SK-N-SH treated with all-trans-retinoic acid at 6 μM for 48 hours (cell line): Measurements from ENCODE around the gene XKRX.

ENCODE experiments used
- ARNTL ChIP-seq: fragments of 450-650 bp; formaldehyde crosslinking; IDR thresholded peaks from 2 replicates; pipeline ENCODE4 v1.5.0; 2020; ENCODE audit warnings: low read depth, mild to moderate bottlenecking, moderate library complexity, borderline replicate concordance
- BACH2 ChIP-seq: fragments of 250-450 bp; sonication (Bioruptor Pico); IDR thresholded peaks from 2 replicates; pipeline ENCODE4 v1.9.0; 2021; ENCODE audit warnings: mild to moderate bottlenecking, borderline replicate concordance
- GLIS3 ChIP-seq: fragments of 250-450 bp; sonication (Bioruptor Pico); IDR thresholded peaks from 2 replicates; pipeline ENCODE4 v1.5.0; 2020; ENCODE audit warnings: mild to moderate bottlenecking, moderate library complexity
- PATZ1 ChIP-seq: fragments of 250-450 bp; sonication (Bioruptor Pico); IDR thresholded peaks from 2 replicates; pipeline ENCODE4 v1.8.0; 2020; ENCODE audit warnings: mild to moderate bottlenecking, moderate library complexity, borderline replicate concordance
- PPARA ChIP-seq: fragments of 250-450 bp; sonication (Bioruptor Pico); IDR thresholded peaks from 2 replicates; pipeline ENCODE4 v1.5.0; 2020; ENCODE audit warnings: mild to moderate bottlenecking, borderline replicate concordance
- RARB ChIP-seq: fragments of 250-450 bp; sonication (Bioruptor Pico); IDR thresholded peaks from 2 replicates; pipeline ENCODE4 v1.8.0; 2021; ENCODE audit warnings: mild to moderate bottlenecking, moderate library complexity
- TOX ChIP-seq: fragments of 250-450 bp; sonication (Bioruptor Pico); IDR thresholded peaks from 2 replicates; pipeline ENCODE4 v1.8.0; 2021; ENCODE audit warnings: mild to moderate bottlenecking, moderate library complexity, borderline replicate concordance
- ZFP30 ChIP-seq: fragments of 450-650 bp; formaldehyde crosslinking; IDR thresholded peaks from 2 replicates; pipeline ENCODE4 v1.5.0; 2022; ENCODE audit warnings: mild to moderate bottlenecking, moderate library complexity
- ZNF565 ChIP-seq: fragments of 450-650 bp; formaldehyde crosslinking; conservative IDR thresholded peaks from 2 replicates; pipeline ENCODE4 v1.5.0; 2020; ENCODE audit warnings: low read depth, mild to moderate bottlenecking, moderate library complexity
- ZNF70 ChIP-seq: fragments of 450-650 bp; formaldehyde crosslinking; IDR thresholded peaks from 2 replicates; pipeline ENCODE4 v1.5.0; 2020; ENCODE audit warnings: mild to moderate bottlenecking, moderate library complexity
- TF ChIP-seq, protein P1 (sequence below): fragments of 250-450 bp; sonication (Bioruptor Pico); IDR thresholded peaks from 2 replicates; pipeline ENCODE4 v1.5.1; 2020; ENCODE audit warnings: low read depth, mild to moderate bottlenecking, moderate library complexity
- TF ChIP-seq, protein P2 (sequence below): fragments of 250-450 bp; sonication (Bioruptor Pico); IDR thresholded peaks from 2 replicates; pipeline ENCODE4 v1.8.0; 2021; ENCODE audit warnings: low read depth, mild to moderate bottlenecking, moderate library complexity, borderline replicate concordance
- TF ChIP-seq, protein P3 (sequence below): fragments of 250-450 bp; sonication (Bioruptor Pico); IDR thresholded peaks from 2 replicates; pipeline ENCODE4 v1.5.0; 2020; ENCODE audit warnings: mild to moderate bottlenecking, moderate library complexity

- TF ChIP-seq ARNTL (CRISPR knock-in tag) = no peak
- no peak for TF ChIP-seq GLIS3 (CRISPR knock-in tag)
- TF ChIP-seq, protein P1, sequence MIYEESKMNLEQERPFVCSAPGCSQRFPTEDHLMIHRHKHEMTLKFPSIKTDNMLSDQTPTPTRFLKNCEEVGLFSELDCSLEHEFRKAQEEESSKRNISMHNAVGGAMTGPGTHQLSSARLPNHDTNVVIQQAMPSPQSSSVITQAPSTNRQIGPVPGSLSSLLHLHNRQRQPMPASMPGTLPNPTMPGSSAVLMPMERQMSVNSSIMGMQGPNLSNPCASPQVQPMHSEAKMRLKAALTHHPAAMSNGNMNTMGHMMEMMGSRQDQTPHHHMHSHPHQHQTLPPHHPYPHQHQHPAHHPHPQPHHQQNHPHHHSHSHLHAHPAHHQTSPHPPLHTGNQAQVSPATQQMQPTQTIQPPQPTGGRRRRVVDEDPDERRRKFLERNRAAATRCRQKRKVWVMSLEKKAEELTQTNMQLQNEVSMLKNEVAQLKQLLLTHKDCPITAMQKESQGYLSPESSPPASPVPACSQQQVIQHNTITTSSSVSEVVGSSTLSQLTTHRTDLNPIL (CRISPR knock-in tag) = no peak
- TF ChIP-seq, protein P2, sequence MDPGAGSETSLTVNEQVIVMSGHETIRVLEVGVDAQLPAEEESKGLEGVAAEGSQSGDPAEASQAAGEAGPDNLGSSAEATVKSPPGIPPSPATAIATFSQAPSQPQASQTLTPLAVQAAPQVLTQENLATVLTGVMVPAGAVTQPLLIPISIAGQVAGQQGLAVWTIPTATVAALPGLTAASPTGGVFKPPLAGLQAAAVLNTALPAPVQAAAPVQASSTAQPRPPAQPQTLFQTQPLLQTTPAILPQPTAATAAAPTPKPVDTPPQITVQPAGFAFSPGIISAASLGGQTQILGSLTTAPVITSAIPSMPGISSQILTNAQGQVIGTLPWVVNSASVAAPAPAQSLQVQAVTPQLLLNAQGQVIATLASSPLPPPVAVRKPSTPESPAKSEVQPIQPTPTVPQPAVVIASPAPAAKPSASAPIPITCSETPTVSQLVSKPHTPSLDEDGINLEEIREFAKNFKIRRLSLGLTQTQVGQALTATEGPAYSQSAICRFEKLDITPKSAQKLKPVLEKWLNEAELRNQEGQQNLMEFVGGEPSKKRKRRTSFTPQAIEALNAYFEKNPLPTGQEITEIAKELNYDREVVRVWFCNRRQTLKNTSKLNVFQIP = no peak
- TF ChIP-seq, protein P3, sequence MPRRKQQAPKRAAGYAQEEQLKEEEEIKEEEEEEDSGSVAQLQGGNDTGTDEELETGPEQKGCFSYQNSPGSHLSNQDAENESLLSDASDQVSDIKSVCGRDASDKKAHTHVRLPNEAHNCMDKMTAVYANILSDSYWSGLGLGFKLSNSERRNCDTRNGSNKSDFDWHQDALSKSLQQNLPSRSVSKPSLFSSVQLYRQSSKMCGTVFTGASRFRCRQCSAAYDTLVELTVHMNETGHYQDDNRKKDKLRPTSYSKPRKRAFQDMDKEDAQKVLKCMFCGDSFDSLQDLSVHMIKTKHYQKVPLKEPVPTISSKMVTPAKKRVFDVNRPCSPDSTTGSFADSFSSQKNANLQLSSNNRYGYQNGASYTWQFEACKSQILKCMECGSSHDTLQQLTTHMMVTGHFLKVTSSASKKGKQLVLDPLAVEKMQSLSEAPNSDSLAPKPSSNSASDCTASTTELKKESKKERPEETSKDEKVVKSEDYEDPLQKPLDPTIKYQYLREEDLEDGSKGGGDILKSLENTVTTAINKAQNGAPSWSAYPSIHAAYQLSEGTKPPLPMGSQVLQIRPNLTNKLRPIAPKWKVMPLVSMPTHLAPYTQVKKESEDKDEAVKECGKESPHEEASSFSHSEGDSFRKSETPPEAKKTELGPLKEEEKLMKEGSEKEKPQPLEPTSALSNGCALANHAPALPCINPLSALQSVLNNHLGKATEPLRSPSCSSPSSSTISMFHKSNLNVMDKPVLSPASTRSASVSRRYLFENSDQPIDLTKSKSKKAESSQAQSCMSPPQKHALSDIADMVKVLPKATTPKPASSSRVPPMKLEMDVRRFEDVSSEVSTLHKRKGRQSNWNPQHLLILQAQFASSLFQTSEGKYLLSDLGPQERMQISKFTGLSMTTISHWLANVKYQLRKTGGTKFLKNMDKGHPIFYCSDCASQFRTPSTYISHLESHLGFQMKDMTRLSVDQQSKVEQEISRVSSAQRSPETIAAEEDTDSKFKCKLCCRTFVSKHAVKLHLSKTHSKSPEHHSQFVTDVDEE (CRISPR knock-in tag) = no peak
- TF ChIP-seq ZFP30 (CRISPR knock-in tag) = no peak
- TF ChIP-seq TOX (CRISPR knock-in tag) = no peak
- no peak for TF ChIP-seq PPARA (CRISPR knock-in tag)
- no peak for TF ChIP-seq PATZ1
- TF ChIP-seq ZNF565 = no peak
- TF ChIP-seq RARB = no peak
- no peak for TF ChIP-seq ZNF70 (CRISPR knock-in tag)
- TF ChIP-seq BACH2 (CRISPR knock-in tag) = no peak
Measured at GRCh38 chrX:100926453-100926852, 2.3 kb downstream of the XKRX start.
